DMS53 (cell line): ENCODE results near the gene GPR63.

Source experiments
- DNase-seq: peaks from one replicate; lab custom pipeline; 2025; lab: John Stamatoyannopoulos, UW

The GPR63 gene

DNA sequence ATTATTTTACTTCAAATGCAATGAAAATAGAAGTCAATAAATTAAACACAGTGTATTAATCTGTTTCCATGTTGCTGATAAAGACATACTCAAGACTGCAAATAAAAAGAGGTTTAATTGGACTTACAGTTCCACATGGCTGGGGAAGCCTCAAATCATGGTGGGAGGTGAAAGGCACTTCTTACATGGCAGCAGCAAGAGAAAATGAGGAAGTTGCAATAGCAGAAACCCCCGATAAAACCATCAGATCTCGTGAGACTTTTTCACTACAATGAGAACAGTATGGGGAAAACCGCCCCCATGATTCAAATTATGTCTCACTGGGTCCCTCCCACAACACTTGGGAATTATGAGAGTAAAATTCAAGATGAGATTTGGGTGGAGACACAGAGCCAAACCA, 82.2 kb downstream of the GPR63 start:
- DNase-seq, result no peak

DNA sequence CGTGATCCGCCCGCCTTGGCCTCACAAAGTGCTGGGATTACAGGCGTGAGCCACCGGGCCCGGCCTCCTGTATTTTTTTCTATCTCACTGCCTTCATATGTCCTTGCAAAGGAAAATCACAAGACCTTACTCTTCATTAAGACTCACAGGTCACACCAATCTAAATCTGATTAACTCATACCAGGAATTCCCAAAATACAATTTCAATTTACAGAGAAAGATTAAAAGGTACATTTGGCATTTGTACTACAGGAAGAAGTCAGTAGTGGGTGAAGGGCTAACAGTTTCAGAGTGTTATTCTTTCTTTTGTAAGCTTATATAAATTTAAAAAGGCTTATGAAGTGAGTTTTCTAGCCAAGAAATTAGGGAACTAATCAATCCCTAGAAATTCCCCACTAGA, 87.4 kb downstream of the GPR63 start:
- DNase-seq, result no peak
